ENCODE measurements around the gene TMEM18.

TMEM18 gene

GRCh38 chr2:649426-650342, 27.5 kb downstream of the TMEM18 start:
- H3K9me3 ChIP-seq (ENCODE audit: control insufficient read depth in 1 of 2, low read length in 2 of 2) = no peaks in the 10 kb centered on the region
- H3K4me3 ChIP-seq (ENCODE audit: low read depth in 1 of 2, low read length in 2 of 2) = no peak overlapping the region
- no peaks in the 10 kb centered on the region for H3K4me1 ChIP-seq (ENCODE audit: control insufficient read depth in 1 of 2, insufficient read depth in 2 of 2, low read length in 2 of 2)
- H3K27ac ChIP-seq (ENCODE audit: low read length) = no peak overlapping the region
- H3K36me3 ChIP-seq (ENCODE audit: control insufficient read depth in 1 of 2, insufficient read depth in 2 of 2, low read length in 2 of 2) = no peaks in the 10 kb centered on the region
- H3K27me3 ChIP-seq (ENCODE audit: low read depth, low read length) = no peaks in the 10 kb centered on the region

- Histone ChIP-seq H3K36me3 (ENCODE audit: control insufficient read depth in 1 of 2, insufficient read depth in 2 of 2, low read length in 2 of 2) (no peaks in the 10 kb centered on the region), H3K4me3 (ENCODE audit: low read depth in 1 of 2, low read length in 2 of 2) (no peak overlapping the region), H3K27me3 (ENCODE audit: low read depth, low read length) (no peaks in the 10 kb centered on the region), H3K27ac (ENCODE audit: low read length) (no peak overlapping the region), H3K9me3 (ENCODE audit: control insufficient read depth in 1 of 2, low read length in 2 of 2) (no peaks in the 10 kb centered on the region), H3K4me1 (ENCODE audit: control insufficient read depth in 1 of 2, insufficient read depth in 2 of 2, low read length in 2 of 2) (no peaks in the 10 kb centered on the region)
Observed at GRCh38 chr2:648476-649424, 28.5 kb downstream of the TMEM18 start.

- Histone ChIP-seq H3K4me1 (ENCODE audit: control insufficient read depth in 1 of 2, insufficient read depth in 2 of 2, low read length in 2 of 2) (no peaks in the 10 kb centered on the region), H3K27ac (ENCODE audit: low read length) (no peak overlapping the region), H3K27me3 (ENCODE audit: low read depth, low read length) (no peaks in the 10 kb centered on the region)
Observed at GRCh38 chr2:647691-648231, 29.4 kb downstream of the TMEM18 start.

GRCh38 chr2:647003-647560, 30.1 kb downstream of the TMEM18 start:
- Histone ChIP-seq H3K27ac (ENCODE audit: low read length) (no peak overlapping the region), H3K4me1 (ENCODE audit: control insufficient read depth in 1 of 2, insufficient read depth in 2 of 2, low read length in 2 of 2) (no peaks in the 10 kb centered on the region), H3K27me3 (ENCODE audit: low read depth, low read length) (no peaks in the 10 kb centered on the region)

More at GRCh38 chr2:647691-648231, 29.4 kb downstream of the TMEM18 start:
- H3K4me3 ChIP-seq (ENCODE audit: low read depth in 1 of 2, low read length in 2 of 2) = no peak overlapping the region
- H3K36me3 ChIP-seq (ENCODE audit: control insufficient read depth in 1 of 2, insufficient read depth in 2 of 2, low read length in 2 of 2) = no peaks in the 10 kb centered on the region
- no peaks in the 10 kb centered on the region for H3K9me3 ChIP-seq (ENCODE audit: control insufficient read depth in 1 of 2, low read length in 2 of 2)

GRCh38 chr2:644871-645270, 32.3 kb downstream of the TMEM18 start:
- no peaks in the 10 kb centered on the region for H3K27me3 ChIP-seq (ENCODE audit: low read depth, low read length)
- no peak overlapping the region for H3K4me3 ChIP-seq (ENCODE audit: low read depth in 1 of 2, low read length in 2 of 2)

More at GRCh38 chr2:647003-647560, 30.1 kb downstream of the TMEM18 start:
- H3K4me3 ChIP-seq (ENCODE audit: low read depth in 1 of 2, low read length in 2 of 2) = no peak overlapping the region
- H3K9me3 ChIP-seq (ENCODE audit: control insufficient read depth in 1 of 2, low read length in 2 of 2) = no peaks in the 10 kb centered on the region
- no peaks in the 10 kb centered on the region for H3K36me3 ChIP-seq (ENCODE audit: control insufficient read depth in 1 of 2, insufficient read depth in 2 of 2, low read length in 2 of 2)

GRCh38 chr2:643761-644160, 33.4 kb downstream of the TMEM18 start:
- H3K9me3 ChIP-seq (ENCODE audit: control insufficient read depth in 1 of 2, low read length in 2 of 2) = no peaks in the 10 kb centered on the region
- H3K27ac ChIP-seq (ENCODE audit: low read length) = no peak overlapping the region
- H3K27me3 ChIP-seq (ENCODE audit: low read depth, low read length) = no peaks in the 10 kb centered on the region
- H3K36me3 ChIP-seq (ENCODE audit: control insufficient read depth in 1 of 2, insufficient read depth in 2 of 2, low read length in 2 of 2) = no peaks in the 10 kb centered on the region
- no peaks in the 10 kb centered on the region for H3K4me1 ChIP-seq (ENCODE audit: control insufficient read depth in 1 of 2, insufficient read depth in 2 of 2, low read length in 2 of 2)
- no peak overlapping the region for H3K4me3 ChIP-seq (ENCODE audit: low read depth in 1 of 2, low read length in 2 of 2)

More at GRCh38 chr2:644871-645270, 32.3 kb downstream of the TMEM18 start:
- Histone ChIP-seq H3K4me1 (ENCODE audit: control insufficient read depth in 1 of 2, insufficient read depth in 2 of 2, low read length in 2 of 2) (no peaks in the 10 kb centered on the region), H3K36me3 (ENCODE audit: control insufficient read depth in 1 of 2, insufficient read depth in 2 of 2, low read length in 2 of 2) (no peaks in the 10 kb centered on the region), H3K27ac (ENCODE audit: low read length) (no peak overlapping the region), H3K9me3 (ENCODE audit: control insufficient read depth in 1 of 2, low read length in 2 of 2) (no peaks in the 10 kb centered on the region)

- no peaks in the 10 kb centered on the region for H3K4me1 ChIP-seq (ENCODE audit: control insufficient read depth in 1 of 2, insufficient read depth in 2 of 2, low read length in 2 of 2)
- no peaks in the 10 kb centered on the region for H3K36me3 ChIP-seq (ENCODE audit: control insufficient read depth in 1 of 2, insufficient read depth in 2 of 2, low read length in 2 of 2)
Observed at GRCh38 chr2:643334-643733, 33.9 kb downstream of the TMEM18 start.

GRCh38 chr2:641872-642815, 35.1 kb downstream of the TMEM18 start:
- Histone ChIP-seq H3K27ac (ENCODE audit: low read length) (no peak overlapping the region), H3K4me1 (ENCODE audit: control insufficient read depth in 1 of 2, insufficient read depth in 2 of 2, low read length in 2 of 2) (peaks cover 0 to under 1% of the 10 kb centered on the region in 2 donors), H3K27me3 (ENCODE audit: low read depth, low read length) (no peaks in the 10 kb centered on the region), H3K36me3 (ENCODE audit: control insufficient read depth in 1 of 2, insufficient read depth in 2 of 2, low read length in 2 of 2) (no peaks in the 10 kb centered on the region), H3K9me3 (ENCODE audit: control insufficient read depth in 1 of 2, low read length in 2 of 2) (no peaks in the 10 kb centered on the region), H3K4me3 (ENCODE audit: low read depth in 1 of 2, low read length in 2 of 2) (no peak overlapping the region)

More at GRCh38 chr2:643334-643733, 33.9 kb downstream of the TMEM18 start:
- no peak overlapping the region for H3K4me3 ChIP-seq (ENCODE audit: low read depth in 1 of 2, low read length in 2 of 2)
- H3K9me3 ChIP-seq (ENCODE audit: control insufficient read depth in 1 of 2, low read length in 2 of 2) = no peaks in the 10 kb centered on the region
- no peak overlapping the region for H3K27ac ChIP-seq (ENCODE audit: low read length)
- no peaks in the 10 kb centered on the region for H3K27me3 ChIP-seq (ENCODE audit: low read depth, low read length)

GRCh38 chr2:641164-641871, 35.9 kb downstream of the TMEM18 start:
- no peaks in the 10 kb centered on the region for H3K9me3 ChIP-seq (ENCODE audit: control insufficient read depth in 1 of 2, low read length in 2 of 2)
- H3K36me3 ChIP-seq (ENCODE audit: control insufficient read depth in 1 of 2, insufficient read depth in 2 of 2, low read length in 2 of 2) = no peaks in the 10 kb centered on the region
- H3K27me3 ChIP-seq (ENCODE audit: low read depth, low read length) = no peaks in the 10 kb centered on the region
- H3K4me1 ChIP-seq (ENCODE audit: control insufficient read depth in 1 of 2, insufficient read depth in 2 of 2, low read length in 2 of 2) = peaks cover 0 to 9% of the 10 kb centered on the region in 2 donors
- no peak overlapping the region for H3K27ac ChIP-seq (ENCODE audit: low read length)
- H3K4me3 ChIP-seq (ENCODE audit: low read depth in 1 of 2, low read length in 2 of 2) = no peak overlapping the region

- H3K27ac ChIP-seq (ENCODE audit: low read length) = no peak overlapping the region
- peaks cover 0 to 11% of the 10 kb centered on the region in 2 donors for H3K4me1 ChIP-seq (ENCODE audit: control insufficient read depth in 1 of 2, insufficient read depth in 2 of 2, low read length in 2 of 2)
- no peaks in the 10 kb centered on the region for H3K36me3 ChIP-seq (ENCODE audit: control insufficient read depth in 1 of 2, insufficient read depth in 2 of 2, low read length in 2 of 2)
- H3K27me3 ChIP-seq (ENCODE audit: low read depth, low read length) = no peaks in the 10 kb centered on the region
- H3K4me3 ChIP-seq (ENCODE audit: low read depth in 1 of 2, low read length in 2 of 2) = no peak overlapping the region
- no peaks in the 10 kb centered on the region for H3K9me3 ChIP-seq (ENCODE audit: control insufficient read depth in 1 of 2, low read length in 2 of 2)
Observed at GRCh38 chr2:639703-640102, 37.5 kb downstream of the TMEM18 start.
